ENCODE data around the gene RNF20.
"Not testable (repeated sequence)": the region's sequence is repeated elsewhere in the genome, so short reads cannot be mapped to it uniquely, and the experiment has no call there.

RNF20 gene

DNA sequence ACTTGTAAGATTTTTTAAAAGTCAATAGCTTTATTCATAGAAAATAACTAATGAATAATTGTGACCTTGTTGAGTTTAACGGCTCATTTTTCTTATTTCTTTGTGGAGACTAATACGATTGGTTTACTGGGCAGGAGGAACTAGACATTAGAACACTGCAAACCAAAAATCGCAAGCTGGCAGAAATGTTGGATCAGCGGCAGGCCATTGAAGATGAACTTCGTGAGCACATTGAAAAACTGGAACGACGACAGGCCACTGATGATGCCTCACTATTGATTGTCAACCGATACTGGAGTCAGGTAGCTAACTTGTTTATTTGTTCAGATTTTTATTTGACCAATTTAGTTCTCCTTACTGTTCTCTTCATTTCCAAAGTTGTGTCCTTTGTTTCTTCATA lies 6.4 kb downstream of the RNF20 start:
- H3K27ac ChIP-seq (ENCODE audit: low read length, poor library complexity, severe bottlenecking) = no peak overlapping the region
- H3K27me3 ChIP-seq (ENCODE audit: control insufficient read depth in 1 of 2, insufficient read depth in 1 of 2, low read length in 2 of 2) = no peaks in the 10 kb centered on the region
- H3K14ac ChIP-seq (ENCODE audit: low read length in 2 of 2) = no peak overlapping the region
- no peak overlapping the region for H2BK15ac ChIP-seq (ENCODE audit: low read depth, poor library complexity, severe bottlenecking)
- no peak overlapping the region for H2AFZ ChIP-seq (ENCODE audit: low read depth, low read length)
- H3K36me3 ChIP-seq (ENCODE audit: control insufficient read depth in 1 of 2, insufficient read depth in 2 of 2, low read depth in 1 of 2, low read length in 2 of 2) = peaks cover 13 to 91% of the 10 kb centered on the region in 2 experiments
- DNase-seq = no peak
- no peak overlapping the region for H2BK5ac ChIP-seq (ENCODE audit: low read depth, low read length, poor library complexity, severe bottlenecking)
- no peaks in the 10 kb centered on the region for H3K9me3 ChIP-seq (ENCODE audit: control insufficient read depth, low read length)
- H4K8ac ChIP-seq (ENCODE audit: low read length) = no peak overlapping the region
- 98% methylated on average over 8 of the region's 8 CpGs for WGBS
- no peak overlapping the region for H4K91ac ChIP-seq (ENCODE audit: low read length)
- H3K4me1 ChIP-seq (ENCODE audit: control insufficient read depth, insufficient read depth, low read depth, low read length) = peaks cover 4% of the 10 kb centered on the region
- no peak overlapping the region for H3K23ac ChIP-seq (ENCODE audit: low read length in 2 of 2)
- peaks cover 41% of the 10 kb centered on the region for H3K79me1 ChIP-seq (replicated peaks; ENCODE audit: low read length, poor library complexity, severe bottlenecking)
- no peak overlapping the region for H2AK5ac ChIP-seq (ENCODE audit: low read length, severe bottlenecking)
- H3K4me3 ChIP-seq (ENCODE audit: insufficient read depth in 1 of 2, low read depth in 1 of 2, low read length in 2 of 2) = no peak overlapping the region
- H3K4me2 ChIP-seq (ENCODE audit: low read length, poor library complexity, severe bottlenecking) = no peak overlapping the region
- H3K4ac ChIP-seq (ENCODE audit: low read depth in 1 of 2, low read length in 2 of 2) = no peak overlapping the region
- no peak overlapping the region for H3K9ac ChIP-seq (ENCODE audit: low read length)
- H2BK120ac ChIP-seq (ENCODE audit: low read depth, low read length) = no peak overlapping the region
- no peak overlapping the region for H2BK12ac ChIP-seq (ENCODE audit: low read length in 2 of 2)
- H3K18ac ChIP-seq (ENCODE audit: low read depth in 1 of 2, low read length in 2 of 2) = no peak overlapping the region

DNA sequence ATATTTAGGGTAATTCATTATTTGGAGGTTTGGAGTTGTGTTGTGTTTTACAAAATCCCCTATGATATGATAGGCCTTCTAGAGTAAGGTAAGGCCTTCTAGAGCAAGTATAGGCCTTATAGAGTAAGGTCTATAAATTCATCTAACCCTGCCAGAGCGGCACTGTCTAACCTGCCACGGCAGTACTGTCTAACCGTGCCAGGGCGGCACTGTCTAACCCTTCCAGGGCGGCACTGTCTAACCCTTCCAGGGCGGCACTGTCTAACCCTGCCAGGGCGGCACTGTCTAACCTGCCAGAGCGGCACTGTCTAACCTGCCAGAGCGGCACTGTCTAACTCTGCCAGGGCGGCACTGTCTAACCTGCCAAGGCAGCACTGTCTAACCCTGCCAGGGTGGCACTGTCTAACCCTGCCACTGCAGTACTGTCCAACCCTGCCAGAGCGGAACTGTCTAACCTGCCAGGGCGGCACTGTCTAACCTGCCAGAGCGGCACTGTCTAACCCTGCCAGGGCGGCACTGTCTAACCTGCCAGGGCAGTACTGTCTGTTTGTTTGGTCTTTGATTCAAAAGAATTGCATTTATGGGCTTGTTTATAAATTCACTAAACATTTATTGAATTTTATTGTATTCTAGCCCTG lies 9.6 kb downstream of the RNF20 start:
- 98% methylated on average over 14 of the region's 14 CpGs for WGBS
- H2BK5ac ChIP-seq (ENCODE audit: low read depth, low read length, poor library complexity, severe bottlenecking) = no peak overlapping the region

DNA sequence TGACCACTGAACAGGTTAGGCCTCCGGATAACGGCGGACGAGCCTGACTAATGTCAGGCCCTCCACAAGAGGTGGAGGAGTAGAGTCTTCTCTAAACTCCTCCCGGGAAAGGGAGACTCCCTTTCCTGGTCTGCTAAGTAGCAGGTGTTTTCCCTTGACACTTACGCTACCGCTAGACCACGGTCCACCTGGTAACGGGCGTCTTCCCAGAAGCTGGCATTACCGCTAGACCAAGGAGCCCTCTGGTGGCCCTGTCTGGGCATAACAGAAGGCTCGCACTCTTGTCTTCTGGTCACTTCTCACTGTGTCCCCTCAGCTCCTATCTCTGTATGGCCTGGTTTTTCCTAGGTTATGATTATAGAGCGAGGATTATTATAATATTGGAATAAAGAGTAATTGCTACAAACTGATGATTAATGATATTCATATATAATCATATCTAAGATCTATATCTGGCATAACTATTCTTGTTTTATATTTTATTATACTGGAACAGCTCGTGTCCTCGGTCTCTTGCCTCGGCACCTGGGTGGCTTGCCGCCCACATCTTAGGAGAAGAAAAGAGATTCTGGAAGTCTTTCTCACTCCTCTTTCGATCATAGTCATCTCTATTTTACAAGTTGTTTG lies 15.9 kb downstream of the RNF20 start:
- not testable (repeated sequence) for H2BK12ac ChIP-seq (ENCODE audit: low read length in 2 of 2); H3K4me2 ChIP-seq (ENCODE audit: low read length, poor library complexity, severe bottlenecking); H2BK5ac ChIP-seq (ENCODE audit: low read depth, low read length, poor library complexity, severe bottlenecking); H3K9ac ChIP-seq (ENCODE audit: low read length); H3K79me1 ChIP-seq (replicated peaks; ENCODE audit: low read length, poor library complexity, severe bottlenecking); H3K4me3 ChIP-seq (ENCODE audit: insufficient read depth in 1 of 2, low read depth in 1 of 2, low read length in 2 of 2); H3K4ac ChIP-seq (ENCODE audit: low read depth in 1 of 2, low read length in 2 of 2); H2BK120ac ChIP-seq (ENCODE audit: low read depth, low read length); H3K14ac ChIP-seq (ENCODE audit: low read length in 2 of 2); H3K4me1 ChIP-seq (ENCODE audit: control insufficient read depth, insufficient read depth, low read depth, low read length); H4K8ac ChIP-seq (ENCODE audit: low read length); H2AFZ ChIP-seq (ENCODE audit: low read depth, low read length); H2AK5ac ChIP-seq (ENCODE audit: low read length, severe bottlenecking); H3K18ac ChIP-seq (ENCODE audit: low read depth in 1 of 2, low read length in 2 of 2); H2BK15ac ChIP-seq (ENCODE audit: low read depth, poor library complexity, severe bottlenecking); H4K91ac ChIP-seq (ENCODE audit: low read length); H3K27ac ChIP-seq (ENCODE audit: low read length, poor library complexity, severe bottlenecking); H3K27me3 ChIP-seq (ENCODE audit: control insufficient read depth in 1 of 2, insufficient read depth in 1 of 2, low read length in 2 of 2); H3K23ac ChIP-seq (ENCODE audit: low read length in 2 of 2); H3K9me3 ChIP-seq (ENCODE audit: control insufficient read depth, low read length)
- H3K36me3 ChIP-seq (ENCODE audit: control insufficient read depth in 1 of 2, insufficient read depth in 2 of 2, low read depth in 1 of 2, low read length in 2 of 2) = peaks cover 15 to 95% of the 10 kb centered on the region in 2 experiments
- 74% methylated on average over 15 of the region's 18 CpGs for WGBS
- DNase-seq = peak; percentile 15

More for the DNA sequence above, 9.6 kb downstream of the RNF20 start:
- H4K91ac ChIP-seq (ENCODE audit: low read length) = no peak overlapping the region
- H2BK15ac ChIP-seq (ENCODE audit: low read depth, poor library complexity, severe bottlenecking) = no peak overlapping the region
- no peak overlapping the region for H3K4ac ChIP-seq (ENCODE audit: low read depth in 1 of 2, low read length in 2 of 2)
- no peak overlapping the region for H2AFZ ChIP-seq (ENCODE audit: low read depth, low read length)
- no peak overlapping the region for H3K27ac ChIP-seq (ENCODE audit: low read length, poor library complexity, severe bottlenecking)
- no peak overlapping the region for H3K18ac ChIP-seq (ENCODE audit: low read depth in 1 of 2, low read length in 2 of 2)
- peaks cover 4% of the 10 kb centered on the region for H3K4me1 ChIP-seq (ENCODE audit: control insufficient read depth, insufficient read depth, low read depth, low read length)
- H2BK12ac ChIP-seq (ENCODE audit: low read length in 2 of 2) = no peak overlapping the region
- no peak overlapping the region for H3K14ac ChIP-seq (ENCODE audit: low read length in 2 of 2)
- H3K4me2 ChIP-seq (ENCODE audit: low read length, poor library complexity, severe bottlenecking) = no peak overlapping the region
- H3K23ac ChIP-seq (ENCODE audit: low read length in 2 of 2) = no peak overlapping the region
- no peak overlapping the region for H2BK120ac ChIP-seq (ENCODE audit: low read depth, low read length)
- H3K9ac ChIP-seq (ENCODE audit: low read length) = no peak overlapping the region
- peak overlapping the region; percentile 49 for H4K8ac ChIP-seq (ENCODE audit: low read length)
- peaks cover 29% of the 10 kb centered on the region for H3K79me1 ChIP-seq (replicated peaks; ENCODE audit: low read length, poor library complexity, severe bottlenecking)
- H3K27me3 ChIP-seq (ENCODE audit: control insufficient read depth in 1 of 2, insufficient read depth in 1 of 2, low read length in 2 of 2) = no peaks in the 10 kb centered on the region
- DNase-seq = no peak
- peaks cover 13 to 93% of the 10 kb centered on the region in 2 experiments for H3K36me3 ChIP-seq (ENCODE audit: control insufficient read depth in 1 of 2, insufficient read depth in 2 of 2, low read depth in 1 of 2, low read length in 2 of 2)
- H3K4me3 ChIP-seq (ENCODE audit: insufficient read depth in 1 of 2, low read depth in 1 of 2, low read length in 2 of 2) = no peak overlapping the region
- H3K9me3 ChIP-seq (ENCODE audit: control insufficient read depth, low read length) = no peaks in the 10 kb centered on the region
- H2AK5ac ChIP-seq (ENCODE audit: low read length, severe bottlenecking) = no peak overlapping the region

DNA sequence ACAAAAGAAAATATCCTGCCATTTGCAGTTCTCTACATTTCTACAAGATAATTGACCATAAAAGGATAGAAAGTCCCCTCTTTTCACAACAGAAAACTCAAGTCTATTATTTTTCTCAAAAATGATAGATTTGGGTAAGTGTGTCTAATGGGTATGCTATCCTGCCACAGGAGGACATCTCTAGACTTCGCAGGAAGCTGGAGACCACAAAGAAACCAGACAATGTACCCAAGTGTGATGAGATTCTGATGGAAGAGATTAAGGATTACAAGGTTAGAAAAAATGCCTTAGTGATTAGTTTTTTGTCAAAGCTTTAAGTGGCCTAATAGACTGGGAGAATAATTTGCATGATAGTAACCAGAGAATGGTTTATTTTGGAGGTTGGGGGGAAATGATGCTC lies 28.1 kb downstream of the RNF20 start:
- no peak for DNase-seq
- H3K9me3 ChIP-seq (ENCODE audit: control insufficient read depth, low read length) = peaks cover 12% of the 10 kb centered on the region
- H3K23ac ChIP-seq (ENCODE audit: low read length in 2 of 2) = no peak overlapping the region
- H3K27me3 ChIP-seq (ENCODE audit: control insufficient read depth in 1 of 2, insufficient read depth in 1 of 2, low read length in 2 of 2) = no peaks in the 10 kb centered on the region
- H4K8ac ChIP-seq (ENCODE audit: low read length) = no peak overlapping the region
- H3K4me3 ChIP-seq (ENCODE audit: insufficient read depth in 1 of 2, low read depth in 1 of 2, low read length in 2 of 2) = no peak overlapping the region
- no peak overlapping the region for H2AFZ ChIP-seq (ENCODE audit: low read depth, low read length)
- H3K14ac ChIP-seq (ENCODE audit: low read length in 2 of 2) = no peak overlapping the region
- H3K4me2 ChIP-seq (ENCODE audit: low read length, poor library complexity, severe bottlenecking) = no peak overlapping the region
- H3K36me3 ChIP-seq (ENCODE audit: control insufficient read depth in 1 of 2, insufficient read depth in 2 of 2, low read depth in 1 of 2, low read length in 2 of 2) = peaks cover 10 to 81% of the 10 kb centered on the region in 2 experiments
- no peak overlapping the region for H3K9ac ChIP-seq (ENCODE audit: low read length)
- H2BK12ac ChIP-seq (ENCODE audit: low read length in 2 of 2) = no peak overlapping the region
- H2AK5ac ChIP-seq (ENCODE audit: low read length, severe bottlenecking) = no peak overlapping the region
- H2BK5ac ChIP-seq (ENCODE audit: low read depth, low read length, poor library complexity, severe bottlenecking) = no peak overlapping the region
- no peak overlapping the region for H3K4ac ChIP-seq (ENCODE audit: low read depth in 1 of 2, low read length in 2 of 2)
- H3K79me1 ChIP-seq (replicated peaks; ENCODE audit: low read length, poor library complexity, severe bottlenecking) = peaks cover 10% of the 10 kb centered on the region
- WGBS = 96% methylated on average over 1 of the region's 1 CpG
- H2BK120ac ChIP-seq (ENCODE audit: low read depth, low read length) = no peak overlapping the region
- H3K18ac ChIP-seq (ENCODE audit: low read depth in 1 of 2, low read length in 2 of 2) = no peak overlapping the region
- no peak overlapping the region for H2BK15ac ChIP-seq (ENCODE audit: low read depth, poor library complexity, severe bottlenecking)
- H4K91ac ChIP-seq (ENCODE audit: low read length) = no peak overlapping the region
- no peaks in the 10 kb centered on the region for H3K4me1 ChIP-seq (ENCODE audit: control insufficient read depth, insufficient read depth, low read depth, low read length)
- H3K27ac ChIP-seq (ENCODE audit: low read length, poor library complexity, severe bottlenecking) = no peak overlapping the region

All from mesenchymal stem cell (in vitro differentiated cells and primary cell).